Pulmonary artery endothelial cell (primary cell): ENCODE data around the gene GIT2. TPM values are rescaled to one million over a fixed set of nuclear protein-coding genes. Genes with fewer than 3 reads are reported as not detected.
A peak's percentile ranks its signal among the peaks of the same experiment; 100 is the strongest.
"Not testable (repeated sequence)": the region's sequence is repeated elsewhere in the genome, so short reads cannot be mapped to it uniquely, and the experiment has no call there.

Experiments used
- DNase-seq: peaks from one replicate; pipeline ENCODE4 v3.0.0-alpha.2; 2011; ENCODE audit warnings: low read depth, low spot score
- total RNA-seq: library from RNA; depleted of rRNA; stranded (reverse); fragments of >200 nt; gene quantifications from 2 replicates; pipeline ENCODE4 v1.2.3, GENCODE V29; 2014

The GIT2 gene
- total RNA-seq, 1 donor from 2014 or later, result 41.9 TPM

GRCh38 chr12:109923038-109923437 lies 73.1 kb downstream of the GIT2 start:
- no peak for DNase-seq

GRCh38 chr12:109921982-109922381 lies 74.2 kb downstream of the GIT2 start:
- DNase-seq, result no peak

- DNase-seq, result no peak
Measured at GRCh38 chr12:109920261-109920780, 75.8 kb downstream of the GIT2 start.

GRCh38 chr12:109919456-109919855 lies 76.7 kb downstream of the GIT2 start:
- DNase-seq, result no peak

- DNase-seq, result no peak
Measured at GRCh38 chr12:109916045-109916444, 80.1 kb downstream of the GIT2 start.

GRCh38 chr12:109915171-109916040 lies 80.8 kb downstream of the GIT2 start:
- no peak for DNase-seq

- no peak for DNase-seq
Measured at GRCh38 chr12:109914461-109914860, 81.7 kb downstream of the GIT2 start.

- no peak for DNase-seq
Measured at GRCh38 chr12:109912855-109913321, 83.3 kb downstream of the GIT2 start.

- DNase-seq, result no peak
Measured at GRCh38 chr12:109910969-109911348, 85.2 kb downstream of the GIT2 start.

GRCh38 chr12:109910254-109910968 lies 85.8 kb downstream of the GIT2 start:
- no peak for DNase-seq

GRCh38 chr12:109905301-109905700 lies 90.9 kb downstream of the GIT2 start:
- DNase-seq, result no peak

GRCh38 chr12:109902891-109903418 lies 93.2 kb downstream of the GIT2 start:
- no peak for DNase-seq

GRCh38 chr12:109900752-109901580 lies 95.2 kb downstream of the GIT2 start:
- DNase-seq, result no peak

- peak; percentile 68 for DNase-seq
Measured at GRCh38 chr12:109899783-109900751, 96.1 kb downstream of the GIT2 start, which contains the start of gene TCHP. TCHP (plus strand) TSS chr12:109900274; CDS start chr12:109903027, 2,753 bp downstream.

- DNase-seq, result not testable (repeated sequence)
Measured at GRCh38 chr12:109899345-109899744, 96.8 kb downstream of the GIT2 start.

- no peak for DNase-seq
Measured at GRCh38 chr12:109897029-109897428, 99.1 kb downstream of the GIT2 start.

- no peak for DNase-seq
Measured at GRCh38 chr12:109896188-109896587, 100.0 kb downstream of the GIT2 start.

- no peak for DNase-seq
Measured at GRCh38 chr12:109894939-109895338, 101.2 kb downstream of the GIT2 start.

- no peak for DNase-seq
Measured at GRCh38 chr12:109893261-109893995, 102.7 kb downstream of the GIT2 start.
